Gastrocnemius medialis (tissue), 4 donors: Measurements from ENCODE around the gene ATIC. TPM values are rescaled to one million over a fixed set of nuclear protein-coding genes. Genes with fewer than 3 reads are reported as not detected.

Experiments
- ATAC-seq, 2 donors: fragments of 150-250 bp; one replicate each; pipeline ENCODE4 v1.9.1; 2016
- DNase-seq, 2 donors: peaks; one replicate each; pipeline ENCODE4 v3.0.0-alpha.2; 2019
- H3K27ac ChIP-seq, 4 donors: fragments of 200-600 bp; sonication (generic); 1 replicate in 1 of 4; 2 replicates in 3 of 4; pipeline ENCODE4 v1.5.1; 2016 to 2018; ENCODE audit warnings: mild to moderate bottlenecking in 2 of 4, moderate library complexity in 1 of 4
- H3K27me3 ChIP-seq, 3 donors: fragments of 200-600 bp; sonication (generic) in 2 of 3; 1 replicate in 1 of 3; 2 replicates in 2 of 3; pipeline versions ENCODE4 v1.5.1 to v1.6.0; 2016 to 2019; ENCODE audit warnings: mild to moderate bottlenecking in 1 of 3, moderate library complexity in 1 of 3
- H3K36me3 ChIP-seq, 2 donors: fragments of 200-600 bp; sonication (generic) in 1 of 2; one replicate each; pipeline ENCODE4 v1.5.1; 2017 to 2018
- H3K4me1 ChIP-seq, 2 donors: fragments of 200-600 bp; sonication (generic) in 1 of 2; one replicate each; pipeline ENCODE4 v1.5.1; 2016 to 2017; ENCODE audit warnings: mild to moderate bottlenecking in 2 of 2
- H3K4me3 ChIP-seq, 4 donors: fragments of 200-600 bp; sonication (generic) in 3 of 4; 1 replicate in 1 of 4; 2 replicates in 3 of 4; pipeline ENCODE4 v1.5.1; 2016 to 2019; ENCODE audit warnings: mild to moderate bottlenecking in 2 of 4
- H3K9me3 ChIP-seq, 3 donors: fragments of 200-600 bp; sonication (generic) in 2 of 3; 1 replicate in 1 of 3; 2 replicates in 2 of 3; pipeline ENCODE4 v1.5.1; 2016 to 2019
- CTCF ChIP-seq, 5 experiments: fragments of 450-650 bp in 3 of 5; fragments of 200-600 bp in 2 of 5; sonication (generic) in 2 of 5; IDR thresholded peaks in 4 of 5; conservative IDR thresholded peaks in 1 of 5; 1 replicate in 4 of 5; 2 replicates in 1 of 5; pipeline ENCODE4 v1.5.1; 2016 to 2019; ENCODE audit warnings: antibody characterized with exemption in 5 of 5, mild to moderate bottlenecking in 3 of 5, moderate library complexity in 3 of 5
- POLR2A ChIP-seq, 2 donors: fragments of 450-650 bp; IDR thresholded peaks; one replicate each; pipeline ENCODE4 v1.6.1; 2017; ENCODE audit warnings: antibody characterized with exemption in 2 of 2, mild to moderate bottlenecking in 2 of 2, moderate library complexity in 2 of 2
- in situ Hi-C, 4 donors: fragments of 200-750 bp; cut with MboI; loops; one replicate each; pipeline versions ENCODE4 v1.15.0 to v1.8.0; 2017; ENCODE audit warnings: low sequenced_read_pairs in 4 of 4
- intact Hi-C: fragments of 100-400 bp; cut with DNase I; formaldehyde crosslinking; loops from one replicate; pipeline ENCODE4 v1.15.1; 2023; ENCODE audit warnings: low total_unique reads
- total RNA-seq, 4 donors: library from RNA; depleted of rRNA; stranded (reverse); fragments of >200 nt; gene quantifications; one replicate each; pipeline versions ENCODE4 v1.1.0 to v1.2.3, GENCODE V29; 2016

Gene ATIC
- total RNA-seq, 4 donors from 2014 or later, result 16.9 to 46.9 (median 41.8) TPM

GRCh38 chr2:215388002-215388728 lies 76.3 kb downstream of the ATIC start:
- Histone ChIP-seq H3K9me3 (no peaks in the 10 kb centered on the region), H3K27ac (no peak overlapping the region), H3K4me1 (no peaks in the 10 kb centered on the region), H3K4me3 (no peak overlapping the region), H3K27me3 (no peaks in the 10 kb centered on the region), H3K36me3 (no peaks in the 10 kb centered on the region)
- ATAC-seq, result no peak
- DNase-seq, result no peak
- intact Hi-C loops, result no loop called here
- in situ Hi-C loops, result no loop called here
- no peak for TF ChIP-seq CTCF (IDR thresholded peaks at IDR 0.05 in 4 of 5, conservative IDR thresholded peaks at IDR 0.05 in 1 of 5)

- DNase-seq (no peak), ATAC-seq (no peak)
- no peaks in the 10 kb centered on the region for H3K27me3 ChIP-seq
- no peak overlapping the region for H3K4me3 ChIP-seq
- in situ Hi-C loops (no loop called here), intact Hi-C loops (no loop called here)
- H3K36me3 ChIP-seq, result no peaks in the 10 kb centered on the region
- H3K27ac ChIP-seq, result no peak overlapping the region
- H3K9me3 ChIP-seq, result no peaks in the 10 kb centered on the region
- no peak for TF ChIP-seq POLR2A (IDR thresholded peaks at IDR 0.05)
- no peak for TF ChIP-seq CTCF (IDR thresholded peaks at IDR 0.05 in 4 of 5, conservative IDR thresholded peaks at IDR 0.05 in 1 of 5)
- no peaks in the 10 kb centered on the region for H3K4me1 ChIP-seq
Measured at GRCh38 chr2:215390550-215390913, 78.7 kb downstream of the ATIC start.

- ATAC-seq (no peak), DNase-seq (no peak)
- Histone ChIP-seq H3K4me3 (no peak overlapping the region), H3K4me1 (no peaks in the 10 kb centered on the region), H3K27ac (no peak overlapping the region), H3K9me3 (no peaks in the 10 kb centered on the region), H3K27me3 (no peaks in the 10 kb centered on the region), H3K36me3 (no peaks in the 10 kb centered on the region)
- TF ChIP-seq POLR2A (IDR thresholded peaks at IDR 0.05), result no peak
- no peak for TF ChIP-seq CTCF (IDR thresholded peaks at IDR 0.05 in 4 of 5, conservative IDR thresholded peaks at IDR 0.05 in 1 of 5)
- intact Hi-C loops (no loop called here), in situ Hi-C loops (no loop called here)
Measured at GRCh38 chr2:215391531-215391930, 79.7 kb downstream of the ATIC start.

GRCh38 chr2:215392164-215392563 lies 80.3 kb downstream of the ATIC start:
- H3K27ac ChIP-seq, result no peak overlapping the region
- H3K9me3 ChIP-seq, result no peaks in the 10 kb centered on the region
- DNase-seq, result no peak
- no peak for TF ChIP-seq CTCF (IDR thresholded peaks at IDR 0.05 in 4 of 5, conservative IDR thresholded peaks at IDR 0.05 in 1 of 5)
- no peak for TF ChIP-seq POLR2A (IDR thresholded peaks at IDR 0.05)
- no peak overlapping the region for H3K4me3 ChIP-seq
- H3K4me1 ChIP-seq, result no peaks in the 10 kb centered on the region
- in situ Hi-C loops, result no loop called here
- intact Hi-C loops, result no loop called here
- ATAC-seq, result no peak
- no peaks in the 10 kb centered on the region for H3K36me3 ChIP-seq
- H3K27me3 ChIP-seq, result no peaks in the 10 kb centered on the region
